SK-N-SH treated with all-trans-retinoic acid at 6 μM for 48 hours (cell line): ENCODE results near the gene TNS4.

ENCODE experiments used
- BACH2 ChIP-seq: fragments of 250-450 bp; sonication (Bioruptor Pico); IDR thresholded peaks from 2 replicates; pipeline ENCODE4 v1.9.0; 2021; ENCODE audit warnings: mild to moderate bottlenecking, borderline replicate concordance
- CREB5 ChIP-seq: fragments of 250-450 bp; sonication (Bioruptor Pico); IDR thresholded peaks from 2 replicates; pipeline ENCODE4 v1.5.1; 2020; ENCODE audit warnings: low read depth, mild to moderate bottlenecking, moderate library complexity
- TSHZ2 ChIP-seq: fragments of 250-450 bp; sonication (Bioruptor Pico); IDR thresholded peaks from 2 replicates; pipeline ENCODE4 v1.5.0; 2020; ENCODE audit warnings: mild to moderate bottlenecking, moderate library complexity
- ZFP3 ChIP-seq: fragments of 250-450 bp; sonication (Bioruptor Pico); IDR thresholded peaks from 2 replicates; pipeline ENCODE4 v1.5.0; 2020; ENCODE audit warnings: mild to moderate bottlenecking, moderate library complexity
- ZNF565 ChIP-seq: fragments of 450-650 bp; formaldehyde crosslinking; conservative IDR thresholded peaks from 2 replicates; pipeline ENCODE4 v1.5.0; 2020; ENCODE audit warnings: low read depth, mild to moderate bottlenecking, moderate library complexity
- ZNF70 ChIP-seq: fragments of 450-650 bp; formaldehyde crosslinking; IDR thresholded peaks from 2 replicates; pipeline ENCODE4 v1.5.0; 2020; ENCODE audit warnings: mild to moderate bottlenecking, moderate library complexity

DNA sequence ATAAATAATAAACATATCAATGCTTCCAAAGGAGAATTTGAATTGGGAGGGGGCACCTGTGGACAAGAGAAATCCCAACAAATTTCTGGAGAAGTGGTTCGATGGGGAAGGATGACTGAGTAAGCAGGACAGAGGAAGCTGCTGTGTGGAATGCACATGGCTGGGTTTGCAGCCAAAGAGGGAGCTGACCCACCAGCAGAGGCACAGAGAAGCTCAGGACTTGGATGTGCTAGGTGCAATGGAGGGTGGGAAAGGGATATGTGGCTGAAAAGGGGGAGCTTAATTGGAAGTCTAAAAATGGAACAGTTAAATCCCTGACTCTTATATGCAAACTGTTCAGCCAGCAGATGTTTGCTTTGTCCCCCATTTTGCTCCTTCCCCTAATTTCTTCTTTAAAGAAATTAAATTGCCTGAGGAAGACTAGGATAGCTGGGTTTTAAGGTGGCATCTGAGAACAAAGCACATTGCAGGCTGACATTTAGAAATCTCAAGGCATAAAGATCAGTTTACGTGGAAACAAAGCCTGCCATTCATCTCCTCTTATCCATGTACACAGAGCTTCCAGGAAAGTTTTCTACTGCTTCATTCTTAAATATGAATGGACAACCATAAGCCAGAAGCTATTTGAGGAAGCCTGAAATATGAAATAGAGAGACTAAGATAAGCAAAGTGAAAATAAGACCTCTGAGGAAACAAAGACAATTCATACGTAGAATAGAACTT, 23.0 kb upstream of the TNS4 start:
- TF ChIP-seq ZNF565 (no peak), CREB5 (CRISPR knock-in tag) (no peak), BACH2 (CRISPR knock-in tag) (no peak), TSHZ2 (CRISPR knock-in tag) (no peak), ZFP3 (CRISPR knock-in tag) (no peak), ZNF70 (CRISPR knock-in tag) (no peak)
